NCI-H1092 (cell line): Measurements from ENCODE around the gene AMY2B.
"Not testable (repeated sequence)": the region's sequence is repeated elsewhere in the genome, so short reads cannot be mapped to it uniquely, and the experiment has no call there.

Source experiments
- DNase-seq: peaks from one replicate; lab custom pipeline; 2025; lab: John Stamatoyannopoulos, UW

The AMY2B gene

GRCh38 chr1:103616994-103617477 lies 45.6 kb downstream of the AMY2B start, which contains the start of gene AMY2A:
AMY2A (plus strand) TSS chr1:103617427; CDS start chr1:103617441, 14 bp downstream.
- not testable (repeated sequence) for DNase-seq

- not testable (repeated sequence) for DNase-seq
Observed at GRCh38 chr1:103627436-103627835, 56.0 kb downstream of the AMY2B start.
